Spleen (tissue), 7 donors: ENCODE data around the gene GGT6.

Experiments
- CTCF ChIP-seq, 11 experiments: fragments of 200-600 bp in 7 of 11; fragments of 450-650 bp in 4 of 11; sonication (generic) in 4 of 11; IDR thresholded peaks in 8 of 11; conservative IDR thresholded peaks in 3 of 11; 1 replicate in 7 of 11; 2 replicates in 4 of 11; pipeline versions ENCODE4 v1.4.0 to v1.8.0; 2016 to 2021; ENCODE audit warnings: antibody characterized with exemption in 11 of 11, inconsistent platforms in 4 of 11, mild to moderate bottlenecking in 1 of 11
- POLR2AphosphoS5 ChIP-seq, 3 donors: sonication (generic); formaldehyde crosslinking; IDR thresholded peaks; one replicate each; pipeline ENCODE4 v1.5.1; 2017; ENCODE audit warnings: antibody characterized with exemption in 3 of 3
- donor health status: DM: no; HTN: no; CAD: no; lungs with moderate emphysema.
- donor health status: DM: no; HTN: no; CAD: no.
- donor health status: DM: no; HTN: no; CAD: no.

- TF ChIP-seq CTCF (IDR thresholded peaks at IDR 0.05 in 8 of 11, conservative IDR thresholded peaks at IDR 0.05 in 3 of 11) = no peak
- TF ChIP-seq POLR2AphosphoS5 (IDR thresholded peaks at IDR 0.05) = no peak
Observed at GRCh38 chr17:4562015-4562969, 1.9 kb upstream of the GGT6 start.
